Thyroid gland (tissue), 4 donors: Measurements from ENCODE around the gene DYNC2I2. TPM values are rescaled to one million over a fixed set of nuclear protein-coding genes. Genes with fewer than 3 reads are reported as not detected.
"Not testable (repeated sequence)": the region's sequence is repeated elsewhere in the genome, so short reads cannot be mapped to it uniquely, and the experiment has no call there.

Source experiments
- DNase-seq, 2 donors: peaks; one replicate each; pipeline ENCODE4 v3.0.0-alpha.2; 2019
- H3K27ac ChIP-seq, 3 donors: fragments of 200-600 bp; sonication (generic); 1 replicate in 2 of 3; 2 replicates in 1 of 3; pipeline ENCODE4 v1.5.1; 2016 to 2019; ENCODE audit warnings: mild to moderate bottlenecking in 1 of 3, moderate library complexity in 1 of 3
- H3K27me3 ChIP-seq: fragments of 200-600 bp; sonication (generic); one replicate; pipeline ENCODE4 v1.5.1; 2019
- H3K36me3 ChIP-seq, 2 donors: fragments of 200-600 bp; sonication (generic); one replicate each; pipeline ENCODE4 v1.5.1; 2016 to 2019
- H3K4me1 ChIP-seq, 2 donors: fragments of 200-600 bp; sonication (generic); one replicate each; pipeline ENCODE4 v1.5.1; 2017 to 2019
- H3K4me3 ChIP-seq, 3 donors: fragments of 200-600 bp; sonication (generic); replicated peaks in 1 of 3; 1 replicate in 2 of 3; 2 replicates in 1 of 3; pipeline ENCODE4 v1.5.1; 2016; ENCODE audit warnings: mild to moderate bottlenecking in 1 of 3
- H3K9me3 ChIP-seq: fragments of 200-600 bp; sonication (generic); one replicate; pipeline ENCODE4 v1.5.1; 2017
- CTCF ChIP-seq, 6 experiments: fragments of 200-600 bp in 3 of 6; fragments of 450-650 bp in 3 of 6; sonication (generic) in 3 of 6; IDR thresholded peaks; one replicate each; pipeline ENCODE4 v1.5.1; 2016 to 2019; ENCODE audit warnings: antibody characterized with exemption in 6 of 6, mild to moderate bottlenecking in 2 of 6, inconsistent platforms in 1 of 6, moderate library complexity in 1 of 6
- POLR2A ChIP-seq, 2 donors: fragments of 450-650 bp; IDR thresholded peaks; one replicate each; pipeline ENCODE4 v1.6.1; 2017; ENCODE audit warnings: antibody characterized with exemption in 2 of 2, mild to moderate bottlenecking in 2 of 2, moderate library complexity in 1 of 2
- WGBS, 2 donors: methylation state at CpG; one replicate each; pipeline ENCODE4 v1.1.5; 2017; 5-methylcytosine and 5-hydroxymethylcytosine counted together
- intact Hi-C: fragments of 100-400 bp; cut with DNase I; formaldehyde crosslinking; loops from one replicate; pipeline ENCODE4 v1.15.1; 2023
- total RNA-seq, 4 donors: library from RNA; depleted of rRNA; stranded (reverse); fragments of >200 nt; gene quantifications; one replicate each; pipeline ENCODE4 v1.2.3, GENCODE V29; 2016

DYNC2I2 gene
- total RNA-seq, 4 donors from 2014 or later: 86.1 to 179 (median 132) TPM

GRCh38 chr9:128696923-128697707 is 40.5 kb upstream of the DYNC2I2 start:
- intact Hi-C loops: no loop called here

GRCh38 chr9:128694344-128694743 is 37.7 kb upstream of the DYNC2I2 start:
- H3K36me3 ChIP-seq: peaks cover 28 to 44% of the 10 kb centered on the region in 2 donors
- H3K4me3 ChIP-seq: no peak overlapping the region
- H3K27ac ChIP-seq: no peak overlapping the region
- intact Hi-C loops: no loop called here
- no peak for DNase-seq
- H3K9me3 ChIP-seq: no peaks in the 10 kb centered on the region
- H3K4me1 ChIP-seq: peaks cover 11 to 14% of the 10 kb centered on the region in 2 donors
- TF ChIP-seq POLR2A (IDR thresholded peaks at IDR 0.05) (no peak), CTCF (IDR thresholded peaks at IDR 0.05) (no peak)
- WGBS, 2 donors: 85 to 87% methylated on average over 6 of the region's 6 CpGs
- H3K27me3 ChIP-seq: no peaks in the 10 kb centered on the region

More at GRCh38 chr9:128696923-128697707, 40.5 kb upstream of the DYNC2I2 start:
- Histone ChIP-seq H3K9me3 (no peaks in the 10 kb centered on the region), H3K36me3 (peaks cover 23 to 38% of the 10 kb centered on the region in 2 donors), H3K27ac (no peak overlapping the region), H3K4me3 (no peak overlapping the region), H3K4me1 (peaks cover 0 to 2% of the 10 kb centered on the region in 2 donors), H3K27me3 (no peaks in the 10 kb centered on the region)
- WGBS, 2 donors: 78 to 79% methylated on average over 8 of the region's 8 CpGs
- TF ChIP-seq CTCF (IDR thresholded peaks at IDR 0.05) (no peak), POLR2A (IDR thresholded peaks at IDR 0.05) (no peak)
- DNase-seq: no peak

GRCh38 chr9:128693738-128694137 is 37.1 kb upstream of the DYNC2I2 start:
- H3K4me1 ChIP-seq: peaks cover 11 to 14% of the 10 kb centered on the region in 2 donors
- H3K4me3 ChIP-seq, H3K9me3 ChIP-seq, DNase-seq, H3K27me3 ChIP-seq, H3K27ac ChIP-seq, intact Hi-C loops: not testable (repeated sequence)
- peaks cover 28 to 44% of the 10 kb centered on the region in 2 donors for H3K36me3 ChIP-seq
- WGBS, 2 donors: 86 to 93% methylated on average over 3 of the region's 3 CpGs

GRCh38 chr9:128690684-128691034 is 34.0 kb upstream of the DYNC2I2 start:
- H3K9me3 ChIP-seq: no peaks in the 10 kb centered on the region
- H3K27ac ChIP-seq: peak overlapping the region in 2 of 3 donors; percentile 12 to 52
- TF ChIP-seq POLR2A (IDR thresholded peaks at IDR 0.05) (no peak), CTCF (IDR thresholded peaks at IDR 0.05) (no peak)
- 19 to 20% methylated on average over 5 of the region's 5 CpGs for WGBS, 2 donors
- DNase-seq: no peak
- H3K4me3 ChIP-seq: peak overlapping the region; percentile 19 to 89 (median 43)
- H3K27me3 ChIP-seq: no peaks in the 10 kb centered on the region
- peaks cover 28 to 38% of the 10 kb centered on the region in 2 donors for H3K36me3 ChIP-seq
- intact Hi-C loops: no loop called here
- H3K4me1 ChIP-seq: peaks cover 26 to 31% of the 10 kb centered on the region in 2 donors

GRCh38 chr9:128689820-128690683 is 33.4 kb upstream of the DYNC2I2 start:
- intact Hi-C loops: loop anchor here (10.0 kb wide), 1 partner anchor 55 kb away; no protein-coding TSS in a partner anchor

More at GRCh38 chr9:128689820-128690683, 33.4 kb upstream of the DYNC2I2 start:
- TF ChIP-seq POLR2A (IDR thresholded peaks at IDR 0.05) (no peak), CTCF (IDR thresholded peaks at IDR 0.05) (no peak)
- Histone ChIP-seq H3K4me3 (peak overlapping the region; percentile 19 to 89 (median 43)), H3K27ac (peak overlapping the region in 2 of 3 donors; percentile 12 to 52), H3K9me3 (no peaks in the 10 kb centered on the region), H3K36me3 (peaks cover 28 to 34% of the 10 kb centered on the region in 2 donors), H3K27me3 (no peaks in the 10 kb centered on the region), H3K4me1 (peaks cover 30 to 37% of the 10 kb centered on the region in 2 donors)
- DNase-seq: peak; percentile 38 to 40
- 2% methylated on average over 19 of the region's 83 CpGs for WGBS, 2 donors
